T-helper 22 cell (primary cell): ENCODE results near the gene ALG2.

ENCODE experiments used
- DNase-seq: peaks from one replicate; pipeline ENCODE4 v3.0.0-alpha.2; 2020; ENCODE audit warnings: low read depth

The ALG2 gene

GRCh38 chr9:99171225-99172123 lies 50.3 kb downstream of the ALG2 start:
- no peak for DNase-seq

GRCh38 chr9:99169982-99170761 lies 51.6 kb downstream of the ALG2 start:
- no peak for DNase-seq

DNA sequence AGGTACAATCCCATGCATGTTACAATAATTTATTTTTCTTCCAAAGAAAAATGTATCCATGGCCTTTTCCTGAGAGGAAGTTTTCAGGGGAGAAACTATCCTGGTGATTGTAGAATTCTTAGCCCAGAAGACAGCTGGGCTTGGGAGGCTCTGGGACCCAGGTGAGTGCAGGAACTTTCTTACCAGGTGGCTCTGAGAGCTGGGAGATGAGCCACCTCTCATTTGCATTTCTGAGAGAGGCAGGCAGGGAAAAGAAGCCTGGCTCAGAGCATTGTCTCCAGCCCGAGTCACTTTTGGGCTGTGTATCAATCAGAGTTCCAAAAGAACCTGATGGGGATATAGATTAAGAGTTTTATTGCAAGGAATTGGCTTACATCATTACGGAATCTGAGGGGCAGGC lies 52.7 kb downstream of the ALG2 start:
- no peak for DNase-seq

DNA sequence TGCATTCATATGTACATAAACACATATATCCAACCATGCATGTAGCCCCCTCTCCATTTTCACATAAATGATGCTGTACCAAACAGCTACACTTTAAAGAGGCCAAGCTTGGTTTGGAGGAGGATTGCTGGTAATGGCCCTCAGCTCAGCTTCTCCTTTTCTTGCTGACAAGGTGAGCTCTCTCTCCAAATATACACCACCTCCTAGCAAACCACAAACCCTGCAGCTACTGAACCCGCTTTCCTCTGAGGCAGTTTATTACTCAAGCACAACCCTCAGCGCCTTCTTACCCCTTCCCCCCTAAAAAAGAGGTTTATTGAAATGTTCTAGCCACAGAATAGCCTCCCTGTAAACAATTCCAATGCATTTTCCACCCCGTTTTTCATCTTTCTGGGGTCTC lies 54.0 kb downstream of the ALG2 start:
- no peak for DNase-seq

GRCh38 chr9:99167119-99167518 lies 54.6 kb downstream of the ALG2 start:
- no peak for DNase-seq
